HepG2 (cell line): ENCODE measurements around the gene RAB34. TPM values are rescaled to one million over a fixed set of nuclear protein-coding genes. Genes with fewer than 3 reads are reported as not detected.

Source experiments
- CBX5 ChIP-seq: sonication (generic); formaldehyde crosslinking; IDR thresholded peaks from 2 replicates; pipeline ENCODE4 v1.4.0; 2020; ENCODE audit warnings: missing genetic modification reagents, borderline replicate concordance
- CCDC6 ChIP-seq: sonication (generic); formaldehyde crosslinking; IDR thresholded peaks from 2 replicates; pipeline ENCODE4 v1.8.1; 2022; ENCODE audit warnings: mild to moderate bottlenecking, missing genetic modification reagents, moderate library complexity
- FOXK1 ChIP-seq: sonication (generic); formaldehyde crosslinking; IDR thresholded peaks from 2 replicates; pipeline ENCODE4 v1.4.0; 2020; ENCODE audit warnings: low read depth, missing genetic modification reagents, borderline replicate concordance
- HDAC6 ChIP-seq: fragments of 200-600 bp; sonication (generic); IDR thresholded peaks from 2 replicates; pipeline ENCODE4 v1.7.0; 2017; ENCODE audit warnings: mild to moderate bottlenecking, antibody characterized with exemption, low read length, low read depth
- ISL2 ChIP-seq: sonication (generic); formaldehyde crosslinking; IDR thresholded peaks from 2 replicates; pipeline ENCODE4 v1.5.0; 2020; ENCODE audit warnings: missing genetic modification reagents
- RFX1 ChIP-seq: fragments of 450-650 bp; IDR thresholded peaks from 2 replicates; pipeline ENCODE4 v1.6.1; 2017
- RORA ChIP-seq: sonication (generic); formaldehyde crosslinking; IDR thresholded peaks from 2 replicates; pipeline ENCODE4 v1.5.0; 2020; ENCODE audit warnings: mild to moderate bottlenecking, missing genetic modification reagents, moderate library complexity
- SMAD9 ChIP-seq: sonication (generic); formaldehyde crosslinking; IDR thresholded peaks from 2 replicates; pipeline ENCODE4 v1.5.1; 2020; ENCODE audit warnings: mild to moderate bottlenecking, missing genetic modification reagents
- TBX2 ChIP-seq: sonication (generic); formaldehyde crosslinking; IDR thresholded peaks from 2 replicates; pipeline ENCODE4 v1.5.0; 2020; ENCODE audit warnings: missing genetic modification reagents, mild to moderate bottlenecking, borderline replicate concordance
- TCF7L2 ChIP-seq: IDR thresholded peaks from 2 replicates; pipeline ENCODE4 v1.6.1; 2011; ENCODE audit warnings: mild to moderate bottlenecking, low read depth, low read length, moderate library complexity
- TOPORS ChIP-seq: sonication (generic); formaldehyde crosslinking; IDR thresholded peaks from 2 replicates; pipeline ENCODE4 v1.8.0; 2023; ENCODE audit warnings: mild to moderate bottlenecking, missing genetic modification reagents
- ZFP36L1 ChIP-seq: sonication (generic); formaldehyde crosslinking; IDR thresholded peaks from 2 replicates; pipeline ENCODE4 v1.8.0; 2022; ENCODE audit warnings: mild to moderate bottlenecking, missing genetic modification reagents, moderate library complexity
- ZNF331 ChIP-seq: sonication (generic); formaldehyde crosslinking; IDR thresholded peaks from 2 replicates; pipeline ENCODE4 v1.4.0; 2020; ENCODE audit warnings: missing genetic modification reagents
- ZNF354B ChIP-seq: sonication (generic); formaldehyde crosslinking; IDR thresholded peaks from 2 replicates; pipeline ENCODE4 v1.8.0; 2022; ENCODE audit warnings: mild to moderate bottlenecking, missing genetic modification reagents
- ZNF550 ChIP-seq: sonication (generic); formaldehyde crosslinking; IDR thresholded peaks from 2 replicates; pipeline ENCODE4 v1.4.0; 2020; ENCODE audit warnings: mild to moderate bottlenecking, missing genetic modification reagents, borderline replicate concordance
- ZNF704 ChIP-seq: sonication (generic); formaldehyde crosslinking; IDR thresholded peaks from 2 replicates; pipeline ENCODE4 v1.8.1; 2023; ENCODE audit warnings: mild to moderate bottlenecking, inconsistent platforms, moderate library complexity, missing genetic modification reagents, borderline replicate concordance
- ZNF766 ChIP-seq: sonication (generic); formaldehyde crosslinking; IDR thresholded peaks from 2 replicates; pipeline ENCODE4 v1.5.0; 2020; ENCODE audit warnings: missing genetic modification reagents, borderline replicate concordance
- polyA plus RNA-seq, 8 experiments: library from polyadenylated mRNA; depleted of rRNA in 3 of 8; stranded (reverse) in 7 of 8; unstranded in 1 of 8; fragments of >200 nt; fragmentation: Illumina TruSeq in 4 of 8; extraction: Trizol in 4 of 8; gene quantifications; 2 replicates each; pipeline versions ENCODE4 v1.2.1 to v1.2.3, GENCODE V29; 2011 to 2016; ENCODE audit warnings: low read depth in 4 of 8, missing spikeins in 1 of 8, mixed read lengths in 1 of 8; ENCODE audit not compliant: insufficient read depth in 1 of 8
- total RNA-seq, 5 experiments: library from RNA; depleted of rRNA; stranded (reverse); fragments of >200 nt; fragmentation: Illumina TruSeq; extraction: Trizol; gene quantifications; 2 replicates each; pipeline ENCODE4 v1.2.3, GENCODE V29; 2016; ENCODE audit warnings: low read depth in 1 of 5
- TF ChIP-seq, protein P1 (sequence below): sonication (generic); formaldehyde crosslinking; IDR thresholded peaks from 2 replicates; pipeline ENCODE4 v1.4.0; 2020; ENCODE audit warnings: missing genetic modification reagents
- TF ChIP-seq, protein P2 (sequence below): IDR thresholded peaks from 2 replicates; pipeline ENCODE4 v1.6.1; 2016; ENCODE audit warnings: missing compliant biosample characterization, missing genetic modification reagents, borderline replicate concordance
- TF ChIP-seq, protein P3 (sequence below): sonication (generic); formaldehyde crosslinking; IDR thresholded peaks from 2 replicates; pipeline ENCODE4 v1.4.0; 2020; ENCODE audit warnings: missing genetic modification reagents

The RAB34 gene
- total and polyA plus RNA-seq, 2 of the 13 experiments (the other 11 are each of a cell fraction or from before 2014, with no cell fraction given), result 0.49 TPM; not detected in 1

DNA sequence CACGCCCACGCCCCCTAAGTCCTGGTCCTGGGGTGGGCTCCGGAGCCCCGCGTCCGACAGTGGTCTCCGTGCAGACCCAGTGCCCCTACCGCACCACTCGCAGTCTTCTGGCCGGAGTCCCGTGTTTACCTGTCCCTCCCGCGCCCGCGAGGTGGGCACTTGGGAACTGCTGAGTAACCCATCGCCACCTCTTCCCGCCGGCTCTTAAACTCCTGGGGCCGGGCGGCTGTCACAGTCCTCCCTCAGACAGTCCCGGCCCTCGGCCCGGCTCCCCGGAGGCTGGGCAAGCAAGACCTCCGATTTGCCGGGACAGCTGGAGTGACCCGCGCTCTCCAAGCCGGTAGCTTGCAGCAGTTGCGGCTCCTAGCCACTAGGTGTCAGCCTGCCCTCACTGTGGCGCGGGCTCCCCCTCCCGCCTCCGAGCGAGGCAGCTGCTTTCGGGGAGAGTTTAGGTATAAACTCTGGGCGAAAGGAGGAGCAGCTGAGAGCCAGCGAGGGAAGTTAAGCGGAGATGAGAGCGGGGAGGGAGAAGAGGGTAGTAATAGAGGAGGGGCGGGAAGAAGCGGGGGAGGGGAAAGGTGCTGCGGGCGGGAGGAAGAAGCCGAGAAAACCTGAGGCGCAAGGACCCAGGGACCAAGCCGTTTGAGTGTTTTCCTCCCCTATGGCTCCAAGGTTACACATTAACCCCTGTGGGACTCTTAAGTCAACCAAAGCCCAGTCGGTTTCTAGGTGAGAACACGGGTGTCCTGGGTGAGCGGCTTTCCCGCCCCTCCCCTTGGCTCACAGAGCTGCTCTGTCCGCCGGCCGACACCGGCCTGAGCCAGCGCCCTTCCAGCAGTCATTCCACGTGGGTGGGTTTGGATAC is 9.2 kb upstream of the RAB34 start (continued):
- TF ChIP-seq TBX2 (CRISPR knock-in tag), result peak; percentile 53; the same call in 1 of the 2 replicates
- no peak for TF ChIP-seq HDAC6
- TF ChIP-seq CCDC6, result peak; percentile 75; the same call in 1 of the 2 replicates
- no peak for TF ChIP-seq TCF7L2
- no peak for TF ChIP-seq ZNF766 (CRISPR knock-in tag)
- TF ChIP-seq SMAD9 (CRISPR knock-in tag), result no peak
- no peak for TF ChIP-seq RFX1
- no peak for TF ChIP-seq RORA (CRISPR knock-in tag)
- peak; percentile 30; the same call in 1 of the 2 replicates for TF ChIP-seq ZFP36L1
- TF ChIP-seq, protein P1, sequence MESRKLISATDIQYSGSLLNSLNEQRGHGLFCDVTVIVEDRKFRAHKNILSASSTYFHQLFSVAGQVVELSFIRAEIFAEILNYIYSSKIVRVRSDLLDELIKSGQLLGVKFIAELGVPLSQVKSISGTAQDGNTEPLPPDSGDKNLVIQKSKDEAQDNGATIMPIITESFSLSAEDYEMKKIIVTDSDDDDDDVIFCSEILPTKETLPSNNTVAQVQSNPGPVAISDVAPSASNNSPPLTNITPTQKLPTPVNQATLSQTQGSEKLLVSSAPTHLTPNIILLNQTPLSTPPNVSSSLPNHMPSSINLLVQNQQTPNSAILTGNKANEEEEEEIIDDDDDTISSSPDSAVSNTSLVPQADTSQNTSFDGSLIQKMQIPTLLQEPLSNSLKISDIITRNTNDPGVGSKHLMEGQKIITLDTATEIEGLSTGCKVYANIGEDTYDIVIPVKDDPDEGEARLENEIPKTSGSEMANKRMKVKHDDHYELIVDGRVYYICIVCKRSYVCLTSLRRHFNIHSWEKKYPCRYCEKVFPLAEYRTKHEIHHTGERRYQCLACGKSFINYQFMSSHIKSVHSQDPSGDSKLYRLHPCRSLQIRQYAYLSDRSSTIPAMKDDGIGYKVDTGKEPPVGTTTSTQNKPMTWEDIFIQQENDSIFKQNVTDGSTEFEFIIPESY, result peak; percentile 43; the same call in 1 of the 2 replicates
- 0 out of 2 replicates have a peak, but pooled peaks have one; percentile 51 for TF ChIP-seq CBX5 (CRISPR knock-in tag)
- no peak for TF ChIP-seq TOPORS (CRISPR knock-in tag)
- TF ChIP-seq, protein P2, sequence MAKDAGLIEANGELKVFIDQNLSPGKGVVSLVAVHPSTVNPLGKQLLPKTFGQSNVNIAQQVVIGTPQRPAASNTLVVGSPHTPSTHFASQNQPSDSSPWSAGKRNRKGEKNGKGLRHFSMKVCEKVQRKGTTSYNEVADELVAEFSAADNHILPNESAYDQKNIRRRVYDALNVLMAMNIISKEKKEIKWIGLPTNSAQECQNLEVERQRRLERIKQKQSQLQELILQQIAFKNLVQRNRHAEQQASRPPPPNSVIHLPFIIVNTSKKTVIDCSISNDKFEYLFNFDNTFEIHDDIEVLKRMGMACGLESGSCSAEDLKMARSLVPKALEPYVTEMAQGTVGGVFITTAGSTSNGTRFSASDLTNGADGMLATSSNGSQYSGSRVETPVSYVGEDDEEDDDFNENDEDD, result peak; percentile 49; the same call in 1 of the 2 replicates
- no peak for TF ChIP-seq ZNF704
- no peak for TF ChIP-seq ZNF354B (CRISPR knock-in tag)
- no peak for TF ChIP-seq ZNF550 (CRISPR knock-in tag)
- TF ChIP-seq ZNF331, result peak; percentile 20; the same call in 1 of the 2 replicates
- TF ChIP-seq ISL2 (CRISPR knock-in tag), result peak; percentile 20; the same call in 1 of the 2 replicates
- TF ChIP-seq, protein P3, sequence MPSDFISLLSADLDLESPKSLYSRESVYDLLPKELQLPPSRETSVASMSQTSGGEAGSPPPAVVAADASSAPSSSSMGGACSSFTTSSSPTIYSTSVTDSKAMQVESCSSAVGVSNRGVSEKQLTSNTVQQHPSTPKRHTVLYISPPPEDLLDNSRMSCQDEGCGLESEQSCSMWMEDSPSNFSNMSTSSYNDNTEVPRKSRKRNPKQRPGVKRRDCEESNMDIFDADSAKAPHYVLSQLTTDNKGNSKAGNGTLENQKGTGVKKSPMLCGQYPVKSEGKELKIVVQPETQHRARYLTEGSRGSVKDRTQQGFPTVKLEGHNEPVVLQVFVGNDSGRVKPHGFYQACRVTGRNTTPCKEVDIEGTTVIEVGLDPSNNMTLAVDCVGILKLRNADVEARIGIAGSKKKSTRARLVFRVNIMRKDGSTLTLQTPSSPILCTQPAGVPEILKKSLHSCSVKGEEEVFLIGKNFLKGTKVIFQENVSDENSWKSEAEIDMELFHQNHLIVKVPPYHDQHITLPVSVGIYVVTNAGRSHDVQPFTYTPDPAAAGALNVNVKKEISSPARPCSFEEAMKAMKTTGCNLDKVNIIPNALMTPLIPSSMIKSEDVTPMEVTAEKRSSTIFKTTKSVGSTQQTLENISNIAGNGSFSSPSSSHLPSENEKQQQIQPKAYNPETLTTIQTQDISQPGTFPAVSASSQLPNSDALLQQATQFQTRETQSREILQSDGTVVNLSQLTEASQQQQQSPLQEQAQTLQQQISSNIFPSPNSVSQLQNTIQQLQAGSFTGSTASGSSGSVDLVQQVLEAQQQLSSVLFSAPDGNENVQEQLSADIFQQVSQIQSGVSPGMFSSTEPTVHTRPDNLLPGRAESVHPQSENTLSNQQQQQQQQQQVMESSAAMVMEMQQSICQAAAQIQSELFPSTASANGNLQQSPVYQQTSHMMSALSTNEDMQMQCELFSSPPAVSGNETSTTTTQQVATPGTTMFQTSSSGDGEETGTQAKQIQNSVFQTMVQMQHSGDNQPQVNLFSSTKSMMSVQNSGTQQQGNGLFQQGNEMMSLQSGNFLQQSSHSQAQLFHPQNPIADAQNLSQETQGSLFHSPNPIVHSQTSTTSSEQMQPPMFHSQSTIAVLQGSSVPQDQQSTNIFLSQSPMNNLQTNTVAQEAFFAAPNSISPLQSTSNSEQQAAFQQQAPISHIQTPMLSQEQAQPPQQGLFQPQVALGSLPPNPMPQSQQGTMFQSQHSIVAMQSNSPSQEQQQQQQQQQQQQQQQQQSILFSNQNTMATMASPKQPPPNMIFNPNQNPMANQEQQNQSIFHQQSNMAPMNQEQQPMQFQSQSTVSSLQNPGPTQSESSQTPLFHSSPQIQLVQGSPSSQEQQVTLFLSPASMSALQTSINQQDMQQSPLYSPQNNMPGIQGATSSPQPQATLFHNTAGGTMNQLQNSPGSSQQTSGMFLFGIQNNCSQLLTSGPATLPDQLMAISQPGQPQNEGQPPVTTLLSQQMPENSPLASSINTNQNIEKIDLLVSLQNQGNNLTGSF (CRISPR knock-in tag), result no peak
- TF ChIP-seq FOXK1 (CRISPR knock-in tag), result peak; percentile 26; the same call in 1 of the 2 replicates
